H9 (cell line): ENCODE measurements around the gene DRICH1. TPM values are rescaled to one million over a fixed set of nuclear protein-coding genes. Genes with fewer than 3 reads are reported as not detected.

Experiments
- DNase-seq: peaks from one replicate; pipeline ENCODE4 v3.0.0-alpha.2; 2017
- H2AFZ ChIP-seq: one replicate; pipeline ENCODE4 v1.6.1; 2013; ENCODE audit warnings: mild to moderate bottlenecking, low read length, control low read depth, moderate library complexity
- H2AK5ac ChIP-seq: 2 replicates; pipeline ENCODE4 v1.6.1; 2013; ENCODE audit warnings: low read length, control low read depth, mixed read lengths; ENCODE audit not compliant: insufficient read length
- H2BK120ac ChIP-seq: one replicate; pipeline ENCODE4 v1.6.1; 2013; ENCODE audit warnings: low read depth, mild to moderate bottlenecking, low read length, control low read depth, inconsistent platforms; ENCODE audit not compliant: poor library complexity, severe bottlenecking
- H2BK12ac ChIP-seq: 2 replicates; pipeline ENCODE4 v1.6.1; 2013; ENCODE audit warnings: low read length, control low read depth, mixed read lengths, low read depth; ENCODE audit not compliant: insufficient read length
- H2BK15ac ChIP-seq: 2 replicates; pipeline ENCODE4 v1.6.1; 2013; ENCODE audit warnings: low read depth, low read length, control low read depth
- H2BK20ac ChIP-seq: one replicate; pipeline ENCODE4 v1.6.1; 2013; ENCODE audit warnings: low read depth, mild to moderate bottlenecking, low read length, control low read depth, inconsistent platforms; ENCODE audit not compliant: poor library complexity, severe bottlenecking
- H2BK5ac ChIP-seq: 2 replicates; pipeline ENCODE4 v1.6.1; 2013; ENCODE audit warnings: low read length, control low read depth, mixed read lengths; ENCODE audit not compliant: insufficient read length
- H3K14ac ChIP-seq: 2 replicates; pipeline ENCODE4 v1.6.1; 2013; ENCODE audit warnings: low read length, control low read depth; ENCODE audit not compliant: insufficient read depth
- H3K18ac ChIP-seq: 2 replicates; pipeline ENCODE4 v1.6.1; 2013; ENCODE audit warnings: low read depth, mild to moderate bottlenecking, mixed read lengths, low read length, control low read depth; ENCODE audit not compliant: insufficient read length
- H3K23ac ChIP-seq: 2 replicates; pipeline ENCODE4 v1.6.1; 2013; ENCODE audit warnings: low read length, control low read depth, mixed read lengths, low read depth; ENCODE audit not compliant: insufficient read length
- H3K23me2 ChIP-seq: 2 replicates; pipeline ENCODE4 v1.6.1; 2013; ENCODE audit warnings: low read depth, mild to moderate bottlenecking, mixed read lengths, low read length, control low read depth; ENCODE audit not compliant: insufficient read length, poor library complexity, severe bottlenecking
- H3K27ac ChIP-seq: 2 replicates; pipeline ENCODE4 v1.5.1; 2013; ENCODE audit warnings: low read length, control low read depth, mixed read lengths, low read depth; ENCODE audit not compliant: insufficient read length
- H3K27me3 ChIP-seq: 2 replicates; pipeline ENCODE4 v1.6.1; 2013; ENCODE audit warnings: low read length, control low read depth, inconsistent platforms; ENCODE audit not compliant: insufficient read depth
- H3K4ac ChIP-seq: 2 replicates; pipeline ENCODE4 v1.6.1; 2013; ENCODE audit warnings: low read depth, mild to moderate bottlenecking, control low read depth, inconsistent platforms, low read length, moderate library complexity
- H3K4me1 ChIP-seq: 2 replicates; pipeline ENCODE4 v1.6.1; 2013; ENCODE audit warnings: low read length, control low read depth, inconsistent platforms; ENCODE audit not compliant: insufficient read depth
- H3K4me2 ChIP-seq: 2 replicates; pipeline ENCODE4 v1.6.1; 2013; ENCODE audit warnings: low read length, control low read depth, mixed read lengths; ENCODE audit not compliant: insufficient read length, insufficient read depth
- H3K56ac ChIP-seq: 2 replicates; pipeline ENCODE4 v1.6.1; 2013; ENCODE audit warnings: low read depth, mild to moderate bottlenecking, mixed read lengths, low read length, control low read depth; ENCODE audit not compliant: insufficient read length
- H3K79me1 ChIP-seq: 2 replicates; pipeline ENCODE4 v1.6.1; 2013; ENCODE audit warnings: low read depth, mild to moderate bottlenecking, moderate library complexity, low read length, control low read depth, inconsistent platforms; ENCODE audit not compliant: insufficient read depth, poor library complexity, severe bottlenecking
- H3K79me2 ChIP-seq: 2 replicates; pipeline ENCODE4 v1.6.1; 2013; ENCODE audit warnings: low read length, control low read depth, inconsistent platforms; ENCODE audit not compliant: insufficient read depth
- H3K9ac ChIP-seq: 2 replicates; pipeline ENCODE4 v1.6.1; 2013; ENCODE audit warnings: low read length, control low read depth, mixed read lengths; ENCODE audit not compliant: insufficient read length; ENCODE audit errors: extremely low read depth
- H3K9me3 ChIP-seq: one replicate; pipeline ENCODE4 v1.6.1; 2013; ENCODE audit warnings: low read depth, low read length, inconsistent platforms; ENCODE audit not compliant: control insufficient read depth
- H3T11ph ChIP-seq: one replicate; pipeline ENCODE4 v1.6.1; 2013; ENCODE audit warnings: mild to moderate bottlenecking, low read length, control low read depth, inconsistent platforms
- H4K20me1 ChIP-seq: one replicate; pipeline ENCODE4 v1.6.1; 2013; ENCODE audit not compliant: control insufficient read depth, insufficient read length, insufficient read depth
- H4K5ac ChIP-seq: 2 replicates; pipeline ENCODE4 v1.6.1; 2013; ENCODE audit warnings: low read depth, mild to moderate bottlenecking, mixed read lengths, low read length, control low read depth; ENCODE audit not compliant: insufficient read length
- H4K8ac ChIP-seq: replicated peaks from 2 replicates; pipeline ENCODE4 v1.6.1; 2013; ENCODE audit warnings: low read length, control low read depth, mixed read lengths, low read depth; ENCODE audit not compliant: insufficient read length
- H4K91ac ChIP-seq: 2 replicates; pipeline ENCODE4 v1.6.1; 2013; ENCODE audit warnings: low read depth, mild to moderate bottlenecking, moderate library complexity, mixed read lengths, low read length, control low read depth; ENCODE audit not compliant: insufficient read length
- H3K27ac Mint-ChIP-seq, 3 experiments: 2 replicates in 2 of 3; 3 replicates in 1 of 3; pipeline ENCODE4 v1.8.0; 2020 to 2021; ENCODE audit warnings: mixed read lengths in 3 of 3, mild to moderate bottlenecking in 1 of 3, moderate library complexity in 1 of 3
- H3K27me3 Mint-ChIP-seq: 2 replicates; pipeline ENCODE4 v1.8.0; 2021; ENCODE audit warnings: low read depth, mild to moderate bottlenecking, moderate library complexity, mixed read lengths
- H3K36me3 Mint-ChIP-seq, 3 experiments: 2 replicates in 2 of 3; 3 replicates in 1 of 3; pipeline ENCODE4 v1.8.0; 2020 to 2021; ENCODE audit warnings: low read depth in 3 of 3, mixed read lengths in 3 of 3; ENCODE audit not compliant: insufficient read depth in 1 of 3
- H3K4me1 Mint-ChIP-seq, 2 experiments: 2 replicates each; pipeline ENCODE4 v1.8.0; 2020; ENCODE audit warnings: mixed read lengths in 2 of 2
- H3K4me3 Mint-ChIP-seq, 2 experiments: 2 replicates in 1 of 2; 3 replicates in 1 of 2; pipeline ENCODE4 v1.8.0; 2020 to 2021; ENCODE audit warnings: mild to moderate bottlenecking in 2 of 2, mixed read lengths in 2 of 2, moderate library complexity in 1 of 2
- H3K9me3 Mint-ChIP-seq, 2 experiments: 2 replicates in 1 of 2; 3 replicates in 1 of 2; pipeline ENCODE4 v1.8.0; 2020; ENCODE audit warnings: mild to moderate bottlenecking in 2 of 2, mixed read lengths in 2 of 2, moderate library complexity in 1 of 2
- WGBS: extraction: QIAGEN DNeasy Blood & Tissue Kit; methylation state at CpG from one replicate; pipeline ENCODE4 v1.1.7; 2013; ENCODE audit warnings: missing lambda C conversion rate, low lambda C conversion rate, mixed read lengths; ENCODE audit not compliant: insufficient read length; ENCODE audit errors: extremely low coverage; 5-methylcytosine and 5-hydroxymethylcytosine counted together
- total RNA-seq: library from RNA; stranded (reverse); gene quantifications from 2 replicates; pipeline ENCODE4 v1.2.1, GENCODE V29; 2021
- TF ChIP-seq, protein P1 (sequence below): fragments of 200-600 bp; sonication (generic); conservative IDR thresholded peaks from 3 replicates; pipeline ENCODE4 v1.8.0; 2021; ENCODE audit warnings: antibody characterized with exemption, mild to moderate bottlenecking

Gene DRICH1
- total RNA-seq, 1 experiment from 2014 or later = not detected

DNA sequence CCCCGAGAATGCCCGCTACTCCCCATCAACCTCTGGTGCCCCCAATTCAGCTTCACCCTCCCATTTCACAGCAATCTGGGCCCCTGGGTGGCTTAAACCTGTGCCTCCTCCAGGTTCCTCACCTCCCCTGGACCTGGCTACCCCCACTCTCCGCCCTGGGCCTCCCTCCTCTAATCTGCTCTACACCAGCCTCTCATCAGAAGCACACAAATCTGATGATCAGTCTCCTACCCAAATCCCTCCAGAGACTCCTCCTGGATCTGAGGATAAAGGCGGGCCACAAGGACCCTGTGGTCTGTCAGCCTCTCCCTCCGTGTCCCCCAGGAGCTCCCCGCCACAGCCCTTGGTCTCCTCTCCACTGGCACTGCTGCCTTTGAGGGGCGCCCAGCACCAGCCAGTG lies 28.9 kb downstream of the DRICH1 start:
- no peaks in the 10 kb centered on the region for H4K20me1 ChIP-seq
- DNase-seq = no peak
- H2AFZ ChIP-seq = no peak overlapping the region
- no CpG with 5 or more reads among the region's 7 CpGs for WGBS
- no peak overlapping the region for H3K14ac ChIP-seq
- no peaks in the 10 kb centered on the region for H3K79me1 ChIP-seq
- Mint-ChIP-seq H3K9me3 (no peaks in the 10 kb centered on the region), H3K27me3 (peaks cover 46% of the 10 kb centered on the region), H3K36me3 (no peaks in the 10 kb centered on the region), H3K4me1 (no peaks in the 10 kb centered on the region), H3K27ac (no peak overlapping the region), H3K4me3 (no peak overlapping the region)
- H3K23me2 ChIP-seq = no peaks in the 10 kb centered on the region
- H3K27ac ChIP-seq = no peak overlapping the region
- TF ChIP-seq, protein P1, sequence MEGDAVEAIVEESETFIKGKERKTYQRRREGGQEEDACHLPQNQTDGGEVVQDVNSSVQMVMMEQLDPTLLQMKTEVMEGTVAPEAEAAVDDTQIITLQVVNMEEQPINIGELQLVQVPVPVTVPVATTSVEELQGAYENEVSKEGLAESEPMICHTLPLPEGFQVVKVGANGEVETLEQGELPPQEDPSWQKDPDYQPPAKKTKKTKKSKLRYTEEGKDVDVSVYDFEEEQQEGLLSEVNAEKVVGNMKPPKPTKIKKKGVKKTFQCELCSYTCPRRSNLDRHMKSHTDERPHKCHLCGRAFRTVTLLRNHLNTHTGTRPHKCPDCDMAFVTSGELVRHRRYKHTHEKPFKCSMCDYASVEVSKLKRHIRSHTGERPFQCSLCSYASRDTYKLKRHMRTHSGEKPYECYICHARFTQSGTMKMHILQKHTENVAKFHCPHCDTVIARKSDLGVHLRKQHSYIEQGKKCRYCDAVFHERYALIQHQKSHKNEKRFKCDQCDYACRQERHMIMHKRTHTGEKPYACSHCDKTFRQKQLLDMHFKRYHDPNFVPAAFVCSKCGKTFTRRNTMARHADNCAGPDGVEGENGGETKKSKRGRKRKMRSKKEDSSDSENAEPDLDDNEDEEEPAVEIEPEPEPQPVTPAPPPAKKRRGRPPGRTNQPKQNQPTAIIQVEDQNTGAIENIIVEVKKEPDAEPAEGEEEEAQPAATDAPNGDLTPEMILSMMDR = no peak
- no peak overlapping the region for H3K23ac ChIP-seq
- no peak overlapping the region for H3T11ph ChIP-seq
- H2BK20ac ChIP-seq = no peak overlapping the region
- no peak overlapping the region for H3K56ac ChIP-seq
- no peak overlapping the region for H3K18ac ChIP-seq
- no peak overlapping the region for H2AK5ac ChIP-seq
- no peaks in the 10 kb centered on the region for H3K27me3 ChIP-seq
- H2BK15ac ChIP-seq = no peak overlapping the region
- no peak overlapping the region for H4K8ac ChIP-seq
- H2BK5ac ChIP-seq = no peak overlapping the region
- no peak overlapping the region for H3K4ac ChIP-seq
- no peaks in the 10 kb centered on the region for H3K9me3 ChIP-seq
- no peak overlapping the region for H4K91ac ChIP-seq
- H3K4me2 ChIP-seq = no peak overlapping the region
- no peak overlapping the region for H3K9ac ChIP-seq
- no peak overlapping the region for H2BK120ac ChIP-seq
- no peak overlapping the region for H2BK12ac ChIP-seq
- no peaks in the 10 kb centered on the region for H3K79me2 ChIP-seq
- no peak overlapping the region for H4K5ac ChIP-seq
- H3K4me1 ChIP-seq = no peaks in the 10 kb centered on the region
